Nephron progenitor cell (in vitro differentiated cells): ENCODE data around the gene MRPS26.
A peak's percentile ranks its signal among the peaks of the same experiment; 100 is the strongest.
"Not testable (repeated sequence)": the region's sequence is repeated elsewhere in the genome, so short reads cannot be mapped to it uniquely, and the experiment has no call there.

Experiments
- DNase-seq: peaks from one replicate; pipeline ENCODE4 v3.0.0; 2021
- H3K27ac Mint-ChIP-seq: 2 replicates; pipeline ENCODE4 v1.8.0; 2021; ENCODE audit warnings: mild to moderate bottlenecking, moderate library complexity, mixed read lengths
- H3K27me3 Mint-ChIP-seq: 2 replicates; pipeline ENCODE4 v1.8.0; 2021; ENCODE audit warnings: mild to moderate bottlenecking, low read depth, mixed read lengths; ENCODE audit not compliant: poor library complexity
- H3K36me3 Mint-ChIP-seq: 2 replicates; pipeline ENCODE4 v1.8.0; 2021; ENCODE audit warnings: low read depth, mixed read lengths
- H3K4me1 Mint-ChIP-seq: 2 replicates; pipeline ENCODE4 v1.8.0; 2021; ENCODE audit warnings: mixed read lengths
- H3K4me3 Mint-ChIP-seq: 2 replicates; pipeline ENCODE4 v1.8.0; 2021; ENCODE audit warnings: mild to moderate bottlenecking, moderate library complexity, mixed read lengths
- H3K9me3 Mint-ChIP-seq: 2 replicates; pipeline ENCODE4 v1.8.0; 2021; ENCODE audit warnings: mild to moderate bottlenecking, moderate library complexity, mixed read lengths
- TF ChIP-seq, protein P1 (sequence below): fragments of 200-600 bp; sonication (generic); IDR thresholded peaks from 2 replicates; pipeline ENCODE4 v1.5.0; 2021; ENCODE audit warnings: antibody characterized with exemption

Gene MRPS26

DNA sequence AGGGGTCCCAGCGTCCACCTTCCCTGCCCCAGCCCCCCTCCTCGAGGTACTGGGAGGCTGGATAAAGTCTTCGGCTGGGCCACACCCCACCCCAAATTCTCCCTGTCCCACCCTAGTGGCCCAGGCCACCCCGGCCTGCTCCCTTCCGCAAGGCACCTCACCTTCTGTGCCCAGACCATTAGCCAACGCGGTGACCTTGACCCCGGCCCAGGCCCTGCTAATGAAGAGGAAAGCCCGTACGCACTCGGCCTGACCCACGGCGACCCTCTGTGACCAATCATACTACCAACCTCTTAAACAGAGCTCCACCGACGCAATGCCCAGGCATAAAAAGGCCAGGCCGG, 25.4 kb downstream of the MRPS26 start:
- H3K27ac Mint-ChIP-seq: no peak overlapping the region
- peak overlapping the region; percentile 51 for H3K4me3 Mint-ChIP-seq
- H3K27me3 Mint-ChIP-seq: peaks cover 88% of the 10 kb centered on the region
- no peak for DNase-seq
- H3K9me3 Mint-ChIP-seq: no peaks in the 10 kb centered on the region
- H3K36me3 Mint-ChIP-seq: no peaks in the 10 kb centered on the region
- TF ChIP-seq, protein P1, sequence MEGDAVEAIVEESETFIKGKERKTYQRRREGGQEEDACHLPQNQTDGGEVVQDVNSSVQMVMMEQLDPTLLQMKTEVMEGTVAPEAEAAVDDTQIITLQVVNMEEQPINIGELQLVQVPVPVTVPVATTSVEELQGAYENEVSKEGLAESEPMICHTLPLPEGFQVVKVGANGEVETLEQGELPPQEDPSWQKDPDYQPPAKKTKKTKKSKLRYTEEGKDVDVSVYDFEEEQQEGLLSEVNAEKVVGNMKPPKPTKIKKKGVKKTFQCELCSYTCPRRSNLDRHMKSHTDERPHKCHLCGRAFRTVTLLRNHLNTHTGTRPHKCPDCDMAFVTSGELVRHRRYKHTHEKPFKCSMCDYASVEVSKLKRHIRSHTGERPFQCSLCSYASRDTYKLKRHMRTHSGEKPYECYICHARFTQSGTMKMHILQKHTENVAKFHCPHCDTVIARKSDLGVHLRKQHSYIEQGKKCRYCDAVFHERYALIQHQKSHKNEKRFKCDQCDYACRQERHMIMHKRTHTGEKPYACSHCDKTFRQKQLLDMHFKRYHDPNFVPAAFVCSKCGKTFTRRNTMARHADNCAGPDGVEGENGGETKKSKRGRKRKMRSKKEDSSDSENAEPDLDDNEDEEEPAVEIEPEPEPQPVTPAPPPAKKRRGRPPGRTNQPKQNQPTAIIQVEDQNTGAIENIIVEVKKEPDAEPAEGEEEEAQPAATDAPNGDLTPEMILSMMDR: no peak
- H3K4me1 Mint-ChIP-seq: peaks cover 32% of the 10 kb centered on the region

DNA sequence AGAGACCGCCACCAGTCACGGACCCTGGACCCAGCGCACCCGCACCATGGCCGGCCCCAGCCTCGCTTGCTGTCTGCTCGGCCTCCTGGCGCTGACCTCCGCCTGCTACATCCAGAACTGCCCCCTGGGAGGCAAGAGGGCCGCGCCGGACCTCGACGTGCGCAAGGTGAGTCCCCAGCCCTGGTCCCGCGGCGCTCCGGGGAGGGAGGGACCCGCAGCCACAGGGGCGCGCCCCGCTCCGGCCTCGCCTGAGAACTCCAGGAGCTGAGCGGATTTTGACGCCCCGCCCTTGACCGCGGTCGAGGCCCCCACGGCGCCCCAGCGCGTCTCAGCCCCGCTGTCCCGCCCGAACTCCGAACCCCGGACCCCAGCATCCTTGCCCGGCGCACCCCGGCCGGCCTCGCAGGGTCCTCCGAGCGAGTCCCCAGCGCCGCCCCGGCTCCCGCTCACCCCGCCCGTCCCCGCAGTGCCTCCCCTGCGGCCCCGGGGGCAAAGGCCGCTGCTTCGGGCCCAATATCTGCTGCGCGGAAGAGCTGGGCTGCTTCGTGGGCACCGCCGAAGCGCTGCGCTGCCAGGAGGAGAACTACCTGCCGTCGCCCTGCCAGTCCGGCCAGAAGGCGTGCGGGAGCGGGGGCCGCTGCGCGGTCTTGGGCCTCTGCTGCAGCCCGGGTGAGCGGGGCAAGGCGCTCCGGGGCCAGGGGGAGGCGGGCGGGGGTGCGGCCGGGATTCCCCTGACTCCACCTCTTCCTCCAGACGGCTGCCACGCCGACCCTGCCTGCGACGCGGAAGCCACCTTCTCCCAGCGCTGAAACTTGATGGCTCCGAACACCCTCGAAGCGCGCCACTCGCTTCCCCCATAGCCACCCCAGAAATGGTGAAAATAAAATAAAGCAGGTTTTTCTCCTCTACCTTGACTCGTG, 26.0 kb downstream of the MRPS26 start, which contains the start of gene OXT:
OXT (plus strand) TSS at position 11 of the 920 bp plus-strand sequence; CDS start at position 47, 36 bp downstream.
- no peaks in the 10 kb centered on the region for H3K36me3 Mint-ChIP-seq
- H3K27me3 Mint-ChIP-seq: peaks cover 88% of the 10 kb centered on the region
- peaks cover 27% of the 10 kb centered on the region for H3K4me1 Mint-ChIP-seq
- H3K9me3 Mint-ChIP-seq: no peaks in the 10 kb centered on the region
- H3K27ac Mint-ChIP-seq: no peak within 1 kb of the TSS
- TF ChIP-seq, protein P1: no peak
- DNase-seq: peak; percentile 37
- H3K4me3 Mint-ChIP-seq: peak within 1 kb of the TSS; percentile 66

DNA sequence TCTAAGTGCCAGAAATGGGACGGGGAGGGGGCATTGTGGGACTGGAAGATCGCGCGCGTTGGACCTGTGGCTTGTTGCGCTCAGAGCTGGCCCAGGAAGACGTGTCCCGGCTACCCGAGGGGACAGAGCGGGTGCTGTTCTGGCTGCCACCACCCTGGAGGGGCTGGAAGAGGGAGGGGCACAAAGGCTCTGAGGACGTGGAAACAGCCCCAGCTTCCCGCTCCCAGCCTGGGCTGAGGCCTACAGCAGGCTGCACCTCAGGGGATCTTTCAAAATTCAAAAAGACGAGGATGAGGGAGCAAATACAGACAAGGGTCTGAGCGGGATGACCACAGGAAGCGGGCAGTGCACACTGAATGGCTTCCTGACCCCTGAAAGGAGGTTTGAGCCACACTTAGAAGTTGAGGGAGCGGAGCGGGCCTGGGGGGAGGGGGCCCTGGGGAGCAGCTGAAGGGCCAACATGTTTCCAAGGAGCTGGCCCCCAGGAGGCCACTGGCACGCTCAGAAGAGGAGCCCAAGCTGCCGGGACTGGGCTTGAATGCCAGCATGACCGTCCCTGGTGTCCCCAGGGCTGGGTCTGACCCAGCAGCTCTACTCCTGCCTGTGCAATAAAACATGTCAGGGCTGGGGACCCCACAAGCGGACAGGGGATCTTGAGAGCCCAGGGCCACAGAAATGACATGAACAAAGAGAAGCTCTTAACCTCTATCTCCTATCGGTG, 26.8 kb downstream of the MRPS26 start:
- peaks cover 19% of the 10 kb centered on the region for H3K4me1 Mint-ChIP-seq
- TF ChIP-seq, protein P1: no peak
- DNase-seq: no peak
- H3K9me3 Mint-ChIP-seq: peaks cover 2% of the 10 kb centered on the region
- peak overlapping the region; percentile 66 for H3K4me3 Mint-ChIP-seq
- peaks cover 88% of the 10 kb centered on the region for H3K27me3 Mint-ChIP-seq
- H3K27ac Mint-ChIP-seq: no peak overlapping the region
- H3K36me3 Mint-ChIP-seq: no peaks in the 10 kb centered on the region

DNA sequence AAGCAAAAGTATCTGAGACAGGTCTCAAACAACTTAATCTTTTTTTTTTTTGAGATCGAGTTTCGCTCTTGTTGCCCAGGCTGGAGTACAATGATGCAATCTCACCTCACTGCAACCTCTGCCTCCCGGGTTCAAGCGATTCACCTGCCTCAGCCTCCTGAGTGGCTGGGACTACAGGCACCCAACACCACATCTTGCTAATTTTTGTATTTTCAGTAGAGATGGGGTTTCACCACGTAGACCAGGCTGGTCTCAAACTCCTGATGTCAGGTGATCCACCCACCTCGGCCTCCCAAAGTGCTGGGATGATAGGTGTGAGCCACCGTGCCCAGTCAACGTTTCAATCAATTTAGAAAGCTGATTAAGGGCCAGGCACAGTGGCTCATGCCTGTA, 27.4 kb downstream of the MRPS26 start:
- not testable (repeated sequence) for H3K4me3 Mint-ChIP-seq, H3K36me3 Mint-ChIP-seq, H3K9me3 Mint-ChIP-seq, H3K27ac Mint-ChIP-seq, DNase-seq
- Mint-ChIP-seq H3K4me1 (peaks cover 16% of the 10 kb centered on the region), H3K27me3 (peaks cover 90% of the 10 kb centered on the region)

DNA sequence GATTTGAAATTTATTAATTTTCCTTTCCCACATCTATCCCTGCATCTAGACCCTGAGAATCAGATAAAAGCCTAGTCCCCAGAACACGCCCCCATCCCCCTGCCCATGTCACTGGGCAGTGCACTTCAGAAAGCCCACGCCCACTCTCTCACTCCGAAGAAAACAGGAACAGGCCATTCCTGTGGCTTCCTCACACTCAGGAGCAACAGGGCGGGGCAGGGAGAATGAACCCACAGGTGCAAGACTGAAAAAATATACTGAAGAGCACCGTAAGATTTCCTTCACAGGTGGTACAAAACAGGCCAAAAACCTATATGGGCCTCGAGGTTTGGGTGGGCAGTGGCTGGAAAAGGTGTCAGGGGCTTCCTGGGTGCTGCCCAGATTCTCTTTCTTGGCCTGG, 29.0 kb downstream of the MRPS26 start:
- H3K4me3 Mint-ChIP-seq: no peak overlapping the region
- no peaks in the 10 kb centered on the region for H3K36me3 Mint-ChIP-seq
- DNase-seq: no peak
- peaks cover 11% of the 10 kb centered on the region for H3K9me3 Mint-ChIP-seq
- peaks cover 97% of the 10 kb centered on the region for H3K27me3 Mint-ChIP-seq
- no peak overlapping the region for H3K27ac Mint-ChIP-seq
- TF ChIP-seq, protein P1: no peak
- H3K4me1 Mint-ChIP-seq: peaks cover 16% of the 10 kb centered on the region

DNA sequence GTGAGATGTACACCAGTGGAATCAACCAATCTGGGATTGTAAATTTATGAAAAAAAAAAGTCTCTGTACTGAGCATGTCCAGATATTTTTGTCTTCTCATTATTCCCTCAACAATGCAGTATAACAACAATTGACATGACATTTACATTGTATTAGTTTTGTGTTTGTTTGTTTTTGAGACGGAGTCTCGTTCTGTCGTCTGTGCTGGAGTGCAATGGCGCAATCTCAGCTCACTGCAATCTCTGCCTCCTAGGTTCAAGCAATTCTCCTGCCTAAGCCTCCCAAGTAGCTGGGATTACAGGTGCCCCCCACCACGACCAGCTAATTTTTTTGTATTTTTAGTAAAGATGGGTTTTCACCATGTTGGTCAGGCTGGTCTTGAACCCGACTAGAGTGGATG, 29.5 kb downstream of the MRPS26 start:
- Mint-ChIP-seq H3K4me1 (peaks cover 16% of the 10 kb centered on the region), H3K9me3 (peaks cover 11% of the 10 kb centered on the region), H3K27me3 (peaks cover 98% of the 10 kb centered on the region)
- DNase-seq, H3K4me3 Mint-ChIP-seq, H3K36me3 Mint-ChIP-seq, H3K27ac Mint-ChIP-seq: not testable (repeated sequence)
